Thyroid gland (tissue), 4 donors: ENCODE results near the gene MBTPS2. TPM values are rescaled to one million over a fixed set of nuclear protein-coding genes. Genes with fewer than 3 reads are reported as not detected.

ENCODE experiments used
- DNase-seq, 2 donors: peaks; one replicate each; pipeline ENCODE4 v3.0.0-alpha.2; 2019
- H3K27ac ChIP-seq, 3 donors: fragments of 200-600 bp; sonication (generic); 1 replicate in 2 of 3; 2 replicates in 1 of 3; pipeline ENCODE4 v1.5.1; 2016 to 2019; ENCODE audit warnings: mild to moderate bottlenecking in 1 of 3, moderate library complexity in 1 of 3
- H3K27me3 ChIP-seq: fragments of 200-600 bp; sonication (generic); one replicate; pipeline ENCODE4 v1.5.1; 2019
- H3K36me3 ChIP-seq, 2 donors: fragments of 200-600 bp; sonication (generic); one replicate each; pipeline ENCODE4 v1.5.1; 2016 to 2019
- H3K4me1 ChIP-seq, 2 donors: fragments of 200-600 bp; sonication (generic); one replicate each; pipeline ENCODE4 v1.5.1; 2017 to 2019
- H3K4me3 ChIP-seq, 3 donors: fragments of 200-600 bp; sonication (generic); replicated peaks in 1 of 3; 1 replicate in 2 of 3; 2 replicates in 1 of 3; pipeline ENCODE4 v1.5.1; 2016; ENCODE audit warnings: mild to moderate bottlenecking in 1 of 3
- H3K9me3 ChIP-seq: fragments of 200-600 bp; sonication (generic); one replicate; pipeline ENCODE4 v1.5.1; 2017
- CTCF ChIP-seq, 6 experiments: fragments of 200-600 bp in 3 of 6; fragments of 450-650 bp in 3 of 6; sonication (generic) in 3 of 6; IDR thresholded peaks; one replicate each; pipeline ENCODE4 v1.5.1; 2016 to 2019; ENCODE audit warnings: antibody characterized with exemption in 6 of 6, mild to moderate bottlenecking in 2 of 6, inconsistent platforms in 1 of 6, moderate library complexity in 1 of 6
- POLR2A ChIP-seq, 2 donors: fragments of 450-650 bp; IDR thresholded peaks; one replicate each; pipeline ENCODE4 v1.6.1; 2017; ENCODE audit warnings: antibody characterized with exemption in 2 of 2, mild to moderate bottlenecking in 2 of 2, moderate library complexity in 1 of 2
- WGBS, 2 donors: methylation state at CpG; one replicate each; pipeline ENCODE4 v1.1.5; 2017; 5-methylcytosine and 5-hydroxymethylcytosine counted together
- intact Hi-C: fragments of 100-400 bp; cut with DNase I; formaldehyde crosslinking; loops from one replicate; pipeline ENCODE4 v1.15.1; 2023
- total RNA-seq, 4 donors: library from RNA; depleted of rRNA; stranded (reverse); fragments of >200 nt; gene quantifications; one replicate each; pipeline ENCODE4 v1.2.3, GENCODE V29; 2016

The MBTPS2 gene
- total RNA-seq, 4 donors from 2014 or later = 9.6 to 13.9 (median 12.2) TPM

- peaks cover 0 to 5% of the 10 kb centered on the region in 2 donors for H3K36me3 ChIP-seq
- H3K4me3 ChIP-seq = no peak overlapping the region
- intact Hi-C loops = no loop called here
- no peaks in the 10 kb centered on the region for H3K9me3 ChIP-seq
- DNase-seq = no peak
- WGBS, 2 donors = 92 to 100% methylated on average over 1 of the region's 1 CpG
- H3K27ac ChIP-seq = no peak overlapping the region
- no peaks in the 10 kb centered on the region for H3K27me3 ChIP-seq
- H3K4me1 ChIP-seq = no peaks in the 10 kb centered on the region
- TF ChIP-seq CTCF (IDR thresholded peaks at IDR 0.05) (no peak), POLR2A (IDR thresholded peaks at IDR 0.05) (no peak)
Observed at GRCh38 chrX:21847342-21847741, 7.9 kb downstream of the MBTPS2 start.

GRCh38 chrX:21853578-21853977 is 14.2 kb downstream of the MBTPS2 start:
- DNase-seq = no peak
- TF ChIP-seq POLR2A (IDR thresholded peaks at IDR 0.05) = no peak
- TF ChIP-seq CTCF (IDR thresholded peaks at IDR 0.05) = no peak
- no peak overlapping the region for H3K27ac ChIP-seq
- peaks cover 6% of the 10 kb centered on the region in 2 donors for H3K36me3 ChIP-seq
- H3K27me3 ChIP-seq = no peaks in the 10 kb centered on the region
- no peak overlapping the region for H3K4me3 ChIP-seq
- H3K9me3 ChIP-seq = no peaks in the 10 kb centered on the region
- intact Hi-C loops = no loop called here
- no peaks in the 10 kb centered on the region for H3K4me1 ChIP-seq

GRCh38 chrX:21855937-21856415 is 16.6 kb downstream of the MBTPS2 start, which contains the start of gene YY2:
Gene YY2, plus strand, starts transcription at chrX:21855987. Its CDS starts 498 bp downstream, at chrX:21856485.
- H3K27me3 ChIP-seq = no peaks in the 10 kb centered on the region
- no peak for TF ChIP-seq POLR2A (IDR thresholded peaks at IDR 0.05)
- no peak for TF ChIP-seq CTCF (IDR thresholded peaks at IDR 0.05)
- H3K4me3 ChIP-seq = no peak within 1 kb of the TSS
- no peak for DNase-seq
- H3K36me3 ChIP-seq = peaks cover 6% of the 10 kb centered on the region in 2 donors
- 97 to 98% methylated on average over 29 of the region's 29 CpGs for WGBS, 2 donors
- intact Hi-C loops = no loop called here
- H3K9me3 ChIP-seq = no peaks in the 10 kb centered on the region
- H3K4me1 ChIP-seq = no peaks in the 10 kb centered on the region
- H3K27ac ChIP-seq = no peak within 1 kb of the TSS

- WGBS, 2 donors = 95 to 98% methylated on average over 14 to 17 of the region's 21 CpGs
- DNase-seq = no peak
Observed at GRCh38 chrX:21856504-21856903, 17.1 kb downstream of the MBTPS2 start.

GRCh38 chrX:21863241-21863640 is 23.8 kb downstream of the MBTPS2 start:
- WGBS, 2 donors = 100% methylated on average over 1 of the region's 1 CpG
- Histone ChIP-seq H3K4me3 (no peak overlapping the region), H3K27ac (no peak overlapping the region), H3K36me3 (no peaks in the 10 kb centered on the region), H3K27me3 (no peaks in the 10 kb centered on the region), H3K4me1 (no peaks in the 10 kb centered on the region), H3K9me3 (no peaks in the 10 kb centered on the region)
- TF ChIP-seq POLR2A (IDR thresholded peaks at IDR 0.05) (no peak), CTCF (IDR thresholded peaks at IDR 0.05) (no peak)
- intact Hi-C loops = no loop called here
- DNase-seq = no peak

More at GRCh38 chrX:21856504-21856903, 17.1 kb downstream of the MBTPS2 start:
- intact Hi-C loops = no loop called here
- peaks cover 6% of the 10 kb centered on the region in 2 donors for H3K36me3 ChIP-seq
- H3K27ac ChIP-seq = no peak overlapping the region
- TF ChIP-seq POLR2A (IDR thresholded peaks at IDR 0.05) = no peak
- no peak for TF ChIP-seq CTCF (IDR thresholded peaks at IDR 0.05)
- no peaks in the 10 kb centered on the region for H3K9me3 ChIP-seq
- no peak overlapping the region for H3K4me3 ChIP-seq
- H3K27me3 ChIP-seq = no peaks in the 10 kb centered on the region
- H3K4me1 ChIP-seq = no peaks in the 10 kb centered on the region
